K562 (cell line): ENCODE data around the gene ITPR1.
A peak's percentile ranks its signal among the peaks of the same experiment; 100 is the strongest.

ENCODE experiments used
- CHD2 ChIP-seq: IDR thresholded peaks from 2 replicates; pipeline ENCODE4 v1.6.1; 2011; ENCODE audit warnings: low read depth, low read length
- CTCF ChIP-seq, 3 experiments: IDR thresholded peaks in 2 of 3; conservative IDR thresholded peaks in 1 of 3; 2 replicates each; pipeline ENCODE4 v1.5.1; 2011 to 2012; ENCODE audit warnings: low read length in 3 of 3, mild to moderate bottlenecking in 3 of 3, control low read depth in 2 of 3, improper control_type of control experiment in 1 of 3, inconsistent platforms in 1 of 3, low read depth in 1 of 3, mixed read lengths in 1 of 3, moderate library complexity in 1 of 3; ENCODE audit not compliant: insufficient read depth in 2 of 3
- EZH2 ChIP-seq: IDR thresholded peaks from 2 replicates; pipeline ENCODE4 v1.6.1; 2012; ENCODE audit warnings: low read depth, mild to moderate bottlenecking, inconsistent platforms, low read length, borderline replicate concordance
- JUND ChIP-seq, 2 experiments: IDR thresholded peaks; 2 replicates in 1 of 2; 3 replicates in 1 of 2; pipeline ENCODE4 v1.6.1; 2011; ENCODE audit warnings: borderline replicate concordance in 2 of 2, low read depth in 2 of 2, low read length in 2 of 2, improper control_type of control experiment in 1 of 2, missing biosample characterization in 1 of 2, missing genetic modification characterization in 1 of 2, missing genetic modification reagents in 1 of 2
- LEF1 ChIP-seq: fragments of 450-650 bp; IDR thresholded peaks from 2 replicates; pipeline ENCODE4 v1.6.1; 2016; ENCODE audit warnings: mild to moderate bottlenecking
- MAX ChIP-seq: sonication (generic); formaldehyde crosslinking; IDR thresholded peaks from 2 replicates; pipeline ENCODE4 v1.9.0; 2022; ENCODE audit warnings: mild to moderate bottlenecking, missing genetic modification reagents
- NR2F6 ChIP-seq: fragments of 450-650 bp; formaldehyde crosslinking; IDR thresholded peaks from 2 replicates; pipeline ENCODE4 v1.4.0; 2020; ENCODE audit warnings: mild to moderate bottlenecking
- NRF1 ChIP-seq, 2 experiments: fragments of 450-650 bp; IDR thresholded peaks in 1 of 2; conservative IDR thresholded peaks in 1 of 2; 2 replicates each; pipeline ENCODE4 v1.6.1; 2014; ENCODE audit warnings: mild to moderate bottlenecking in 2 of 2
- POLR2A ChIP-seq: fragments of 450-650 bp; conservative IDR thresholded peaks from 2 replicates; pipeline ENCODE4 v1.6.1; 2016
- WHSC1 ChIP-seq: IDR thresholded peaks from one replicate; pipeline ENCODE4 v1.6.1; 2012; ENCODE audit warnings: low read length, control low read depth, inconsistent platforms
- ZBTB33 ChIP-seq: sonication (generic); formaldehyde crosslinking; IDR thresholded peaks from 2 replicates; pipeline ENCODE4 v1.8.1; 2023; ENCODE audit warnings: mild to moderate bottlenecking, missing genetic modification reagents
- ZNF23 ChIP-seq: fragments of 250-450 bp; sonication (Bioruptor Pico); IDR thresholded peaks from 2 replicates; pipeline ENCODE4 v1.4.0; 2020; ENCODE audit warnings: mild to moderate bottlenecking
- TF ChIP-seq, protein P1 (sequence below): sonication (generic); formaldehyde crosslinking; IDR thresholded peaks from 2 replicates; pipeline ENCODE4 v1.8.0; 2022; ENCODE audit warnings: mild to moderate bottlenecking, missing genetic modification reagents
- TF ChIP-seq, protein P2 (sequence below): fragments of 450-650 bp; IDR thresholded peaks from 2 replicates; pipeline ENCODE4 v1.6.1; 2016; ENCODE audit warnings: antibody characterized with exemption

DNA sequence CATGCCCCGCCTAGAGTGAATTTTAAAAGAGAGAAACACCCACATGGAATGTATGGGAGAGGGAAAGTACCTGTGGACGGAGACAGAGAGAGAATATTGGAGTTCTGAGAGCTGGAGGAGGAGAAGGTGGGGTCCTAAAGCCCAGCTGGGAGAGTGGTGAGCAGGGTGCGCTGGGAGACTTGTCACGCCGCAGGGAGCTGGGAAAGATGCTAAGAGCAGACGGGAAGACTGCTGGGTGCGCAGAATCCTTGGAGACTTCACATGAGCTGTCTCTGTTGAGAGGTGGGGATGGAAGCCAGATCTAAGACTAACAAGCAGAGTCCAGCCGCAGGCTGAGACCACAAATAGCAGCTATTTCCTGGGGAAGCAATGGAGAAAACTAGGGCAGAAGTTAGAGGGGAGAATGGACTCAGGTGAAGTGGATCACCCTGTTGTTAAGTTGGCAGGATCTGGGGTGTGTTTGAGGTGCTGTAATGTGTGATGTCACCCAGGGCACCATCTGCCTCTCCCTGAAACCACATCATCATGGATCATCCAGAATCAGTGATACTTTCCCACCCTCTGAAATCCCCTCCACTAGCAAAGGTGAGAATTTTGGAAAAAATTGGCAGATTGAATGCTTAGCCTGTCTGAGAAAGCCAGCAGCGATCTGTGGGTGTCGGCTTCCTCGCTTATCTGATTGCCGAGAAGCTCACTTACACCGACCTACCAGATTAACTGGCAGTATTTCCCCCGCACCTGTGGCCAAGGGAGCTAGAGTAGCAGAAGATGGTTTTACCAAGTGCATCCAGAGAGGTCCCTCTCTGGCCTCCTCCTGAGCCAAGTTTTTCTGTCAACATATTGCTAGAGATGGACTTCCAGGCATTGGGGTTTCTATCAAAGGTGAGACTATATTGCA is 311.3 kb downstream of the ITPR1 start:
- TF ChIP-seq CHD2 (no peak), MAX (CRISPR knock-in tag) (no peak), POLR2A (no peak), NRF1 (conservative IDR thresholded peaks at IDR 0.05 in 1 of 2, IDR thresholded peaks at IDR 0.05 in 1 of 2) (no peak), CTCF (IDR thresholded peaks at IDR 0.05 in 2 of 3, conservative IDR thresholded peaks at IDR 0.05 in 1 of 3; ENCODE audit: insufficient read depth in 2 of 3, low read depth in 1 of 3, low read length in 3 of 3) (no peak), EZH2 (no peak), JUND (IDR thresholded peaks at IDR 0.05; ENCODE audit: borderline replicate concordance, low read depth, low read length) (peak; percentile 25; the same call in 1 of the 2 replicates), JUND (tag; IDR thresholded peaks at IDR 0.05; ENCODE audit: borderline replicate concordance, low read depth, low read length) (no peak), ZBTB33 (no peak), LEF1 (no peak), ZNF23 (CRISPR knock-in tag) (no peak), WHSC1 (no peak), NR2F6 (CRISPR knock-in tag) (no peak)
- TF ChIP-seq, protein P1, sequence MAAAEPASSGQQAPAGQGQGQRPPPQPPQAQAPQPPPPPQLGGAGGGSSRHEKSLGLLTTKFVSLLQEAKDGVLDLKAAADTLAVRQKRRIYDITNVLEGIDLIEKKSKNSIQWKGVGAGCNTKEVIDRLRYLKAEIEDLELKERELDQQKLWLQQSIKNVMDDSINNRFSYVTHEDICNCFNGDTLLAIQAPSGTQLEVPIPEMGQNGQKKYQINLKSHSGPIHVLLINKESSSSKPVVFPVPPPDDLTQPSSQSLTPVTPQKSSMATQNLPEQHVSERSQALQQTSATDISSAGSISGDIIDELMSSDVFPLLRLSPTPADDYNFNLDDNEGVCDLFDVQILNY (CRISPR knock-in tag), result no peak
- TF ChIP-seq, protein P2, sequence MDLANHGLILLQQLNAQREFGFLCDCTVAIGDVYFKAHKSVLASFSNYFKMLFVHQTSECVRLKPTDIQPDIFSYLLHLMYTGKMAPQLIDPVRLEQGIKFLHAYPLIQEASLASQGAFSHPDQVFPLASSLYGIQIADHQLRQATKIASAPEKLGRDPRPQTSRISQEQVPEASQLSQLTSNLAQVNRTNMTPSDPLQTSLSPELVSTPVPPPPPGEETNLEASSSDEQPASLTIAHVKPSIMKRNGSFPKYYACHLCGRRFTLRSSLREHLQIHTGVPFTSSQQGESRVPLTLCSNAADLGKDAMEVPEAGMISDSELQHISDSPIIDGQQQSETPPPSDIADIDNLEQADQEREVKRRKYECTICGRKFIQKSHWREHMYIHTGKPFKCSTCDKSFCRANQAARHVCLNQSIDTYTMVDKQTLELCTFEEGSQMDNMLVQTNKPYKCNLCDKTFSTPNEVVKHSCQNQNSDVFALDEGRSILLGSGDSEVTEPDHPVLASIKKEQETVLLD, result no peak
